Fibroblast of mammary gland (primary cell): ENCODE results near the gene SSBP3.

Experiments used
- DNase-seq: peaks from one replicate; pipeline ENCODE4 v3.0.0-alpha.2; 2010; ENCODE audit warnings: low read depth
- H3K4me3 ChIP-seq: 2 replicates; pipeline ENCODE4 v1.5.1; 2011; ENCODE audit warnings: low read depth, mild to moderate bottlenecking, low read length, moderate library complexity; ENCODE audit not compliant: control insufficient read depth
- CTCF ChIP-seq: conservative IDR thresholded peaks from 2 replicates; pipeline ENCODE4 v1.5.1; 2011; ENCODE audit warnings: low read depth, low read length, inconsistent platforms; ENCODE audit not compliant: control insufficient read depth, insufficient read depth

SSBP3 gene

GRCh38 chr1:54256522-54257345 lies 149.5 kb downstream of the SSBP3 start:
- DNase-seq = no peak
- no peak overlapping the region for H3K4me3 ChIP-seq
- no peak for TF ChIP-seq CTCF

GRCh38 chr1:54255026-54255702 lies 151.0 kb downstream of the SSBP3 start:
- no peak overlapping the region for H3K4me3 ChIP-seq
- no peak for TF ChIP-seq CTCF
- DNase-seq = peak; percentile 85

GRCh38 chr1:54254055-54254454 lies 152.1 kb downstream of the SSBP3 start:
- DNase-seq = peak; percentile 63
- no peak for TF ChIP-seq CTCF
- H3K4me3 ChIP-seq = no peak overlapping the region

- peak; percentile 93 for DNase-seq
These were observed 152.7 kb downstream of the SSBP3 start for GRCh38 chr1:54253480-54253879.

GRCh38 chr1:54252371-54252936 lies 153.7 kb downstream of the SSBP3 start:
- DNase-seq = no peak
- no peak for TF ChIP-seq CTCF
- no peak overlapping the region for H3K4me3 ChIP-seq

More at GRCh38 chr1:54253480-54253879, 152.7 kb downstream of the SSBP3 start:
- no peak for TF ChIP-seq CTCF
- no peak overlapping the region for H3K4me3 ChIP-seq

GRCh38 chr1:54250670-54251069 lies 155.5 kb downstream of the SSBP3 start:
- H3K4me3 ChIP-seq = no peak overlapping the region
- DNase-seq = no peak
- no peak for TF ChIP-seq CTCF
